PC-9 (cell line): Measurements from ENCODE around the gene ZNF785.

ENCODE experiments used
- CTCF ChIP-seq: fragments of 200-600 bp; sonication (generic); conservative IDR thresholded peaks from 2 replicates; pipeline ENCODE4 v1.6.1; 2017; ENCODE audit warnings: mixed run types, antibody characterized with exemption, mild to moderate bottlenecking, moderate library complexity
- EZH2 ChIP-seq: fragments of 200-600 bp; sonication (generic); IDR thresholded peaks from 2 replicates; pipeline ENCODE4 v1.8.0; 2017; ENCODE audit warnings: antibody characterized with exemption, low read depth

DNA sequence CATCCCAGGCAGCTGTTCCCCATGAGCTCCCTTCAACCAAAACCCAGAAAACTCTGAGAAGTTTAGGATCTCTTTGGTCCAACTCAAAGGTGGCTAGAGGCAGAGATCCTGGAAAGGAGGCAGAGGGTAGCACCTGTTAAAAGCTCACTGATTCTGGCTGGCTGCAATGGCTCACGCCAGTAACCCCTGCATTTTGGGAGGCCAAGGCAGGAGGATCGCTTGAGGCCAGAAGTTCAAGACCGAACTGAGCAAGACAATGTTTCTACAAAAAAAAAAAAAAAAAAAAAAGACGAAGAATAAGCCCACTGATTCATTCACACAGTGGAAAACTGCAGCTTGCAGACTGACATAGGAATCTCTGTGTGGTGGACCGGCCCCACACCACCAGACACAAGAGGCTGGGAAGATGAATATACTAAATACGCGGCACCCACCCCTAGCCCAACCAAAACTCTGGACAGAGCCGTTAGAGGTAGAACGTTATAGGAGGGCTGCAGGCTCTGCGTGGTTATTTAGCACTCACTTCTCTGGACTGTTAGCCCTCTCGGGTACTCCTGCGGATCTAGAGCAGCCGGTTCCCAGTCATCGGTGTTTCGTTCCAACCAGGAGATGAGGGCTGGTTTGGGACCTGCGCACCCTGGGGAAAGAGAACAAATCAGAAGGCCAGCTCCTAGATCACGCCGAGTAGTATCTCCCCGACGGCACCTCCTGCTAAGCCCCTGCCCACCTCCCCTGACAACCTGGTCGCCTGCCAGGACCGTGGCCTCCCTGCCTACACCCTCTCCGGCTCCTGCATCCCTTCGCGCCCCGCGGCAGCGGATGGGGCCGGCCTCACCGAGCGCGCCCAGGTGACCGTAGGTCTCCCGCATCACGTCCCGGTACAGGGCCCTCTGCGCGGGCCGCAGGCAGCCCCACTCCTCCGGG is 23.8 kb upstream of the ZNF785 start:
- no peak for TF ChIP-seq CTCF
- TF ChIP-seq EZH2 = no peak
